Heart right ventricle (tissue), 16 donors: ENCODE data around the gene ZNFX1. TPM values are rescaled to one million over a fixed set of nuclear protein-coding genes. Genes with fewer than 3 reads are reported as not detected.
A peak's percentile ranks its signal among the peaks of the same experiment; 100 is the strongest.

Experiments used
- ATAC-seq, 8 donors: fragments of 200-7000 bp; cut with Tn5 transposase; one replicate each; pipeline ENCODE4 v1.9.1; 2020; ENCODE audit warnings: mild to moderate bottlenecking in 8 of 8, moderate library complexity in 8 of 8, moderate number of reproducible peaks in 1 of 8
- DNase-seq, 2 donors: peaks; one replicate each; pipeline ENCODE4 v3.0.0-alpha.2; 2020
- H3K27ac ChIP-seq, 10 donors: fragments of 200-600 bp; sonication (generic) in 2 of 10; one replicate each; pipeline versions ENCODE4 v1.5.0 to v1.8.0; 2020 to 2022; ENCODE audit warnings: mild to moderate bottlenecking in 3 of 10
- H3K27me3 ChIP-seq, 7 donors: fragments of 200-600 bp; one replicate each; pipeline ENCODE4 v1.8.0; 2021 to 2022; ENCODE audit warnings: mild to moderate bottlenecking in 2 of 7
- H3K36me3 ChIP-seq, 9 donors: fragments of 200-600 bp; sonication (generic) in 1 of 9; one replicate each; pipeline versions ENCODE4 v1.5.0 to v1.8.0; 2020 to 2022; ENCODE audit warnings: mild to moderate bottlenecking in 2 of 9
- H3K4me1 ChIP-seq, 9 donors: fragments of 200-600 bp; sonication (generic) in 1 of 9; one replicate each; pipeline versions ENCODE4 v1.5.0 to v1.8.0; 2020 to 2022; ENCODE audit warnings: mild to moderate bottlenecking in 4 of 9
- H3K4me3 ChIP-seq, 10 donors: fragments of 200-600 bp; sonication (generic) in 2 of 10; one replicate each; pipeline versions ENCODE4 v1.5.0 to v1.8.0; 2020 to 2022; ENCODE audit warnings: mild to moderate bottlenecking in 7 of 10, moderate library complexity in 2 of 10
- H3K9me3 ChIP-seq, 11 donors: fragments of 200-600 bp in 10 of 11; sonication (generic) in 2 of 11; one replicate each; pipeline versions ENCODE4 v1.5.0 to v1.8.0; 2013 to 2022; ENCODE audit warnings: mild to moderate bottlenecking in 2 of 11, control low read depth in 1 of 11, moderate library complexity in 1 of 11
- WGBS, 2 donors: extraction: QIAGEN DNeasy Blood & Tissue Kit; methylation state at CpG; one replicate each; pipeline ENCODE4 v1.1.7; 2013; ENCODE audit warnings: inconsistent platforms in 1 of 2; 5-methylcytosine and 5-hydroxymethylcytosine counted together
- intact Hi-C, 10 donors: fragments of 100-400 bp; cut with DNase I; formaldehyde crosslinking; loops; one replicate each; pipeline versions ENCODE4 v1.11.1 to v1.14.2; 2022
- polyA plus RNA-seq, 2 donors: library from polyadenylated mRNA; stranded (reverse); fragments of 200-250 nt; gene quantifications; one replicate each; pipeline ENCODE4 v1.2.3, GENCODE V29; 2013
- total RNA-seq, 10 donors: library from RNA; stranded (reverse); fragmentation: NEBNext Ultra II Directional in 3 of 10; extraction: Animal tissue kit (Norgen Biotek cat#: 25700) in 3 of 10; gene quantifications; one replicate each; pipeline versions ENCODE4 v1.2.1 to v1.2.4, GENCODE V29; 2021 to 2023
- TF ChIP-seq, protein P1 (sequence below), 9 donors: fragments of 200-600 bp; sonication (generic) in 2 of 9; IDR thresholded peaks; one replicate each; pipeline versions ENCODE4 v1.5.0 to v1.8.0; 2021 to 2022; ENCODE audit warnings: antibody characterized with exemption in 9 of 9, mild to moderate bottlenecking in 5 of 9, moderate library complexity in 1 of 9
- donor health status: Arrhythmogenic right ventricular cardiomyopathy.
- donor health status: ischemic (EF 13 %, LVEDD 7.1; RV severe dilation, severe dysfunction).
- donor health status: healthy with polysubstance abuse.
- donor health status: DM: no; HTN: yes; CAD: no.
- donor health status: DM: no; HTN: no; CAD: no.
- donor health status: ischemic (EF 25% LVEDD 6.9; RV normal size, moderate dysfunction).
- donor health status: ischemic (EF 25% LVEDD 5.7; RV mildly dilated, moderate dysfunction).
- donor health status: healthy.
- donor health status: DM: yes; HTN: yes; CAD: no.
- donor health status: Ischemic cardiomyopathy.
- donor health status: ischemic (EF 35%, LVEDD 5.7; RV mildly dilated, moderate dysfunction).
- donor health status: nonischemic (EF 11% LVEDD 7.7; RV severe dilation, severe dysfunction).
- donor health status: DM: yes; HTN: yes; CAD: no.
- donor health status: PGD.
- donor health status: ischemic (EF 29% LVEDD 5.4; RV normal size, mild dysfunction).
- donor health status: nonischemic (EF 23%, LVEDD 6.1; RV moderate dilation, normal function).

ZNFX1 gene
- total and polyA plus RNA-seq, 12 donors = 7.8 to 49.5 (median 23.7) TPM

DNA sequence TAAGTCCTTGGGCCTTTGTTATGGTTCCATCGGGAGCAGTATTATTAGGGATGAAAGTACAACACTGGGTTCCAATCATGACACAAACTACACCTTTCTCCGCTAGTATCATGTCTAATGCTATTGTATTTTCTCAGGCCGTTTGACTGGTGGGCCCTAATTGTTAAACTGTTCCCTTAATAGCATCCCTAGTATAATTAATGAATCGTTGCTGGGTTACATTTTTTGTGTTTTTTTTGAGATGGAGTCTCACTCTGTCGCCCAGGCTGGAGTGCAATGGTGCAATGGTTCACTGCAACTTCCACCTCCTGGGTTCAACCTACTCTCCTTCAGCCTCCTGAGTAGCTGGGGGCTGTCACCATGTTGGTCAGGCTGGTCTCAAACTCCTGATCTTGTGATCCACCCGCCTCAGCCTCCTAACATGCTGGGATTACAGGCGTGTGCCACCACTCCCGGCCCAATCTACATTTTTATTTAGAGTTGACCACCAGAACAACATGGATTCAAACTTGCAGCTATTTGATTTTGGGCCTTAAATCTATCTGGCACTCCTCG, 4.1 kb upstream of the ZNFX1 start:
- 78 to 79% methylated on average over 9 of the region's 9 CpGs for WGBS, 2 donors
- peaks cover 2 to 65% (median 47%) of the 10 kb centered on the region in 9 donors for H3K4me1 ChIP-seq
- peak overlapping the region in 1 of 10 donors; percentile 98 for H3K27ac ChIP-seq
- intact Hi-C loops = no loop called here
- ATAC-seq (no peak), DNase-seq (no peak)
- H3K9me3 ChIP-seq = peaks cover 0 to 76% (median 20%) of the 10 kb centered on the region in 11 donors
- TF ChIP-seq, protein P1, sequence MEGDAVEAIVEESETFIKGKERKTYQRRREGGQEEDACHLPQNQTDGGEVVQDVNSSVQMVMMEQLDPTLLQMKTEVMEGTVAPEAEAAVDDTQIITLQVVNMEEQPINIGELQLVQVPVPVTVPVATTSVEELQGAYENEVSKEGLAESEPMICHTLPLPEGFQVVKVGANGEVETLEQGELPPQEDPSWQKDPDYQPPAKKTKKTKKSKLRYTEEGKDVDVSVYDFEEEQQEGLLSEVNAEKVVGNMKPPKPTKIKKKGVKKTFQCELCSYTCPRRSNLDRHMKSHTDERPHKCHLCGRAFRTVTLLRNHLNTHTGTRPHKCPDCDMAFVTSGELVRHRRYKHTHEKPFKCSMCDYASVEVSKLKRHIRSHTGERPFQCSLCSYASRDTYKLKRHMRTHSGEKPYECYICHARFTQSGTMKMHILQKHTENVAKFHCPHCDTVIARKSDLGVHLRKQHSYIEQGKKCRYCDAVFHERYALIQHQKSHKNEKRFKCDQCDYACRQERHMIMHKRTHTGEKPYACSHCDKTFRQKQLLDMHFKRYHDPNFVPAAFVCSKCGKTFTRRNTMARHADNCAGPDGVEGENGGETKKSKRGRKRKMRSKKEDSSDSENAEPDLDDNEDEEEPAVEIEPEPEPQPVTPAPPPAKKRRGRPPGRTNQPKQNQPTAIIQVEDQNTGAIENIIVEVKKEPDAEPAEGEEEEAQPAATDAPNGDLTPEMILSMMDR (IDR thresholded peaks at IDR 0.05) = no peak
- no peaks in the 10 kb centered on the region for H3K27me3 ChIP-seq
- peaks cover 12 to 81% (median 77%) of the 10 kb centered on the region in 9 donors for H3K36me3 ChIP-seq
- H3K4me3 ChIP-seq = peak overlapping the region in 2 of 10 donors; percentile 1 to 71

DNA sequence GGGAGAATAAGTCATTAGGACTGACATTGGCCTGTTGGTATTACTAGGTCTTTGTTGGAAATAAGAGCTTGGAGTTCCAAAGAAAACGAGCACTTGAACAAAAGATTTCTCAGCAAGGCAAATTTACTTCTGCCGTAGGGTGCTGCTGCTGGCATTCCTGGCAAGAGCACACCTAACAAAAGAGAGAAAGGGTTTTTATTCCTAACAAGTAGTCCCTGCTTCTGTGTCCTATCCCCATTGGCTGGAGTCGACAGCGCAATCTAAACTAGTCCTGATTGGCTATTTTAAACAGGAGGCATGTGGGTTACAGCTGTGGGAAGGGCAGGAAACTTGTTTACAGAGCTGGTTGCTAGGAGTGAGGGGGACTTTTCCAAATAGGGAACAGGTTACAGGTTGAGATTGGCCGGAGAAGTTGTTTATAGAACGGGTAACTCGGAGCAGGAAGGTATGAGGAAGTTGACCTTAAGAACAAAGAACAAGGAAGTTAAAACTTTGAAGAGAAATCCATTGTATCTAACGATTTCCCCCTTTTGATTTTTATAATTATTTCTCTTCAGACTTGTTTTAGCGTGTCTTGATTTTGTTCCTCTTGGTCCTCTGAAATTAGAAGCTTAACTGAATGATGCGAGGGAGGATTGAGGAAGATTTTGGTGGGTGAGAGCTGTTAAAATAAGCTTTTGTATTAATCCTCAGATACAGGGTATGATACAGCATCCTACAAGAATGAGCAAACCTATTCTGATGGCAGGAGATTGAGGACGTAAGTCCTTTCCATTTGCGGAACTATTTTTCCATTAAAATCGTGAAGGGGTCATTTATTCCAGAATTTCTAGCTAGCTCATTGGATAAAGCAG, 3.4 kb upstream of the ZNFX1 start:
- intact Hi-C loops = no loop called here
- peak overlapping the region in 3 of 10 donors; percentile 1 to 82 (median 71) for H3K4me3 ChIP-seq
- peaks cover 7 to 74% (median 70%) of the 10 kb centered on the region in 9 donors for H3K36me3 ChIP-seq
- peaks cover 0 to 69% (median 13%) of the 10 kb centered on the region in 11 donors for H3K9me3 ChIP-seq
- ATAC-seq (no peak), DNase-seq (no peak)
- H3K27me3 ChIP-seq = no peaks in the 10 kb centered on the region
- peaks cover 2 to 72% (median 53%) of the 10 kb centered on the region in 9 donors for H3K4me1 ChIP-seq
- WGBS, 2 donors = 63 to 69% methylated on average over 13 of the region's 13 CpGs
- TF ChIP-seq, protein P1 (IDR thresholded peaks at IDR 0.05) = no peak
- H3K27ac ChIP-seq = peak overlapping the region in 2 of 10 donors; percentile 0 to 98

DNA sequence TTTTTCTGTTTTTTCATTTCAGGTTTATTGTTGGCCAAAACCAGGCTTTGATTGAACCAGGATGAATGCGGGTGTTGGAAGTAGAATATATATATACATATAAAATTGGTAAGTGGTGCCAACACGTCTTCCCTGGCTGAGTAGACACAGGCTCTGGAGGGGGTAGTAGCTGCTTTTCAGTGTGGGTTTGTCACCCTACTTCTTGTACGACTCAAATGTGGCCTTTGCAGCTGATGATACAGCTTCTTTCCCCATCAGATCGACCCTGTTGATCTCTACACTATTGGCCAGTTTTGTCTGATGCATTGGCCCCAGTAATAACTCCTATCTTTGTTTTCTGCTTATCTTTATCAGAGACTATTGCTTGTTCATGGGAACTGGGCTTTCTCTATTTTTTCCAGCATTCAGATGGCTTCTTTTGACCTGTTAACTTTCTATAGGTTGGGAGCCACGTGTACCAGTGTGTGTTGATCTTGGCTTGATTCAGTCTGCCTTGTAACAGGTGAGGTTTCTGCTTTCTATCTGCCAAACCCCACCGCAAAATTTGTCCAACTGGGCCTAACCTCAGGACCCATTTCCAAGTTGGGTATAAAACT, 2.7 kb upstream of the ZNFX1 start:
- no peak for DNase-seq
- H3K27me3 ChIP-seq = no peaks in the 10 kb centered on the region
- peaks cover 2 to 78% (median 61%) of the 10 kb centered on the region in 9 donors for H3K4me1 ChIP-seq
- WGBS, 2 donors = 62% methylated on average over 6 of the region's 6 CpGs
- peak overlapping the region in 2 of 10 donors; percentile 0 to 98 for H3K27ac ChIP-seq
- TF ChIP-seq, protein P1 (IDR thresholded peaks at IDR 0.05) = no peak
- intact Hi-C loops = no loop called here
- no peak for ATAC-seq
- H3K9me3 ChIP-seq = peaks cover 0 to 62% (median 8%) of the 10 kb centered on the region in 11 donors
- peak overlapping the region in 6 of 10 donors; percentile 70 to 91 (median 82) for H3K4me3 ChIP-seq
- peaks cover 7 to 70% (median 64%) of the 10 kb centered on the region in 9 donors for H3K36me3 ChIP-seq
